Esophagus squamous epithelium (tissue), 5 donors: ENCODE data around the gene PRKCA. TPM values are rescaled to one million over a fixed set of nuclear protein-coding genes. Genes with fewer than 3 reads are reported as not detected.
"Not testable (repeated sequence)": the region's sequence is repeated elsewhere in the genome, so short reads cannot be mapped to it uniquely, and the experiment has no call there.

Experiments used
- DNase-seq: peaks from one replicate; lab custom pipeline; 2025; lab: John Stamatoyannopoulos, UW
- H3K27ac ChIP-seq, 4 donors: fragments of 200-600 bp; sonication (generic); one replicate each; pipeline ENCODE4 v1.5.1; 2016 to 2019; ENCODE audit warnings: mild to moderate bottlenecking in 1 of 4
- H3K27me3 ChIP-seq, 4 donors: fragments of 200-600 bp; sonication (generic); 1 replicate in 3 of 4; 2 replicates in 1 of 4; pipeline versions ENCODE4 v1.5.1 to v1.6.0; 2017 to 2021; ENCODE audit warnings: antibody characterized with exemption in 1 of 4
- H3K36me3 ChIP-seq, 3 donors: fragments of 200-600 bp; sonication (generic); one replicate each; pipeline ENCODE4 v1.5.1; 2016 to 2019
- H3K4me1 ChIP-seq, 3 donors: fragments of 200-600 bp; sonication (generic); one replicate each; pipeline ENCODE4 v1.5.1; 2017 to 2019
- H3K4me3 ChIP-seq, 4 donors: fragments of 200-600 bp; sonication (generic); 1 replicate in 3 of 4; 2 replicates in 1 of 4; pipeline ENCODE4 v1.5.1; 2016 to 2019; ENCODE audit warnings: mild to moderate bottlenecking in 2 of 4, moderate library complexity in 1 of 4
- H3K9me3 ChIP-seq, 3 donors: fragments of 200-600 bp; sonication (generic); one replicate each; pipeline ENCODE4 v1.5.1; 2016 to 2019
- POLR2A ChIP-seq, 4 donors: fragments of 450-650 bp; IDR thresholded peaks; one replicate each; pipeline ENCODE4 v1.6.1; 2017; ENCODE audit warnings: antibody characterized with exemption in 4 of 4, mild to moderate bottlenecking in 4 of 4, moderate library complexity in 3 of 4
- WGBS, 2 donors: methylation state at CpG; one replicate each; pipeline ENCODE4 v1.1.5; 2018; 5-methylcytosine and 5-hydroxymethylcytosine counted together
- intact Hi-C: fragments of 100-400 bp; cut with DNase I; formaldehyde crosslinking; loops from one replicate; pipeline ENCODE4 v1.15.0; 2022
- total RNA-seq, 4 donors: library from RNA; depleted of rRNA; stranded (reverse); fragments of >200 nt; gene quantifications; one replicate each; pipeline ENCODE4 v1.1.0, GENCODE V29; 2016
- TF ChIP-seq, protein P1 (sequence below), 6 experiments: fragments of 450-650 bp in 4 of 6; fragments of 200-600 bp in 2 of 6; sonication (generic) in 2 of 6; IDR thresholded peaks; one replicate each; pipeline ENCODE4 v1.5.1; 2016 to 2019; ENCODE audit warnings: antibody characterized with exemption in 6 of 6, mild to moderate bottlenecking in 4 of 6, moderate library complexity in 4 of 6
- donor health status: DM: yes; HTN: yes; CAD: no.

PRKCA gene
- total RNA-seq, 4 donors from 2014 or later: 2.4 to 9.2 (median 4.2) TPM

DNA sequence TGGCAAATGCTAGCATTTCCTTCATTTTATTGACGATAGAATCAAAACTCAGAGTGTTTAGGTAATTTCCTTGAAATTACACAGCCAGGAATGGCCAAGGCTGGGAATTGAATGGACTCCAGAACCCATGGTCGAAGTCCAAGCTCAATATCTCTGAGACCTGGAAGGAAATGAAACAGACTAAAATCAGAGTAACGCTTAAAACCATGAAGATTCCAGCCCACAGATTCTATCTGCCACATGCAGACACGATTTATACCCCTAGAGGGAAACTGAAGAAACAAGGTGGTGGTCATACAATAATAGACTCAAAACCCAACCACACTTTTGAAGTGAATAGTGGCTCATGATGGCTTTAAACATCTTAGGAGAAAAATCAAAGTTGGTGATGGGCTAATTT is 95.6 kb downstream of the PRKCA start:
- Histone ChIP-seq H3K27me3 (no peaks in the 10 kb centered on the region), H3K27ac (no peak overlapping the region), H3K9me3 (no peaks in the 10 kb centered on the region), H3K4me1 (no peaks in the 10 kb centered on the region), H3K4me3 (no peak overlapping the region), H3K36me3 (no peaks in the 10 kb centered on the region)
- WGBS, 2 donors: 62 to 84% methylated on average over 4 of the region's 4 CpGs
- TF ChIP-seq, protein P1, sequence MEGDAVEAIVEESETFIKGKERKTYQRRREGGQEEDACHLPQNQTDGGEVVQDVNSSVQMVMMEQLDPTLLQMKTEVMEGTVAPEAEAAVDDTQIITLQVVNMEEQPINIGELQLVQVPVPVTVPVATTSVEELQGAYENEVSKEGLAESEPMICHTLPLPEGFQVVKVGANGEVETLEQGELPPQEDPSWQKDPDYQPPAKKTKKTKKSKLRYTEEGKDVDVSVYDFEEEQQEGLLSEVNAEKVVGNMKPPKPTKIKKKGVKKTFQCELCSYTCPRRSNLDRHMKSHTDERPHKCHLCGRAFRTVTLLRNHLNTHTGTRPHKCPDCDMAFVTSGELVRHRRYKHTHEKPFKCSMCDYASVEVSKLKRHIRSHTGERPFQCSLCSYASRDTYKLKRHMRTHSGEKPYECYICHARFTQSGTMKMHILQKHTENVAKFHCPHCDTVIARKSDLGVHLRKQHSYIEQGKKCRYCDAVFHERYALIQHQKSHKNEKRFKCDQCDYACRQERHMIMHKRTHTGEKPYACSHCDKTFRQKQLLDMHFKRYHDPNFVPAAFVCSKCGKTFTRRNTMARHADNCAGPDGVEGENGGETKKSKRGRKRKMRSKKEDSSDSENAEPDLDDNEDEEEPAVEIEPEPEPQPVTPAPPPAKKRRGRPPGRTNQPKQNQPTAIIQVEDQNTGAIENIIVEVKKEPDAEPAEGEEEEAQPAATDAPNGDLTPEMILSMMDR (IDR thresholded peaks at IDR 0.05): no peak
- TF ChIP-seq POLR2A (IDR thresholded peaks at IDR 0.05): no peak
- no peak for DNase-seq
- intact Hi-C loops: loop anchor here (5.0 kb wide), 1 partner anchor 51 kb away; no protein-coding TSS in a partner anchor

DNA sequence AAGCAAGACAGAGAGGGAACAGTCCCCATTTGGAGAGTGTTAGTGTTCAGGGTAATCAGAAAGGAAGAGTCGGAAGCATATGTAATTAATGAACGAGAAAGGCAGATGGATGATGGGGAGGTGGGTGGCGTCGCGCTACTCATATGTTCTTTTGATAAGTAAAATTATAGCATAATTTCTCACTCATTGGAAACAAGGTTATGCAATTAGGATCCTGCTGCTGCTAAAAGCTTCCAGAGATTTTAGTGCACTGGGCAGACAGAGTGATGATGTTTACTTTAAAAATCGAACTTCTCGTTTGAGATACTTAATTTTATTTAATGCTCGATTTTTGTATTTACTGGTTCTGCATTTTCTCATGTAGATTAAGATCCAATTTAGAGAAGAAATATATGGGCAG is 96.2 kb downstream of the PRKCA start:
- Histone ChIP-seq H3K4me1 (no peaks in the 10 kb centered on the region), H3K4me3 (no peak overlapping the region), H3K9me3 (no peaks in the 10 kb centered on the region), H3K27ac (no peak overlapping the region), H3K27me3 (no peaks in the 10 kb centered on the region), H3K36me3 (no peaks in the 10 kb centered on the region)
- TF ChIP-seq, protein P1 (IDR thresholded peaks at IDR 0.05): no peak
- TF ChIP-seq POLR2A (IDR thresholded peaks at IDR 0.05): no peak
- intact Hi-C loops: loop anchor here (5.0 kb wide), 1 partner anchor 51 kb away; no protein-coding TSS in a partner anchor
- DNase-seq: no peak
- WGBS, 2 donors: 77 to 89% methylated on average over 8 of the region's 8 CpGs

DNA sequence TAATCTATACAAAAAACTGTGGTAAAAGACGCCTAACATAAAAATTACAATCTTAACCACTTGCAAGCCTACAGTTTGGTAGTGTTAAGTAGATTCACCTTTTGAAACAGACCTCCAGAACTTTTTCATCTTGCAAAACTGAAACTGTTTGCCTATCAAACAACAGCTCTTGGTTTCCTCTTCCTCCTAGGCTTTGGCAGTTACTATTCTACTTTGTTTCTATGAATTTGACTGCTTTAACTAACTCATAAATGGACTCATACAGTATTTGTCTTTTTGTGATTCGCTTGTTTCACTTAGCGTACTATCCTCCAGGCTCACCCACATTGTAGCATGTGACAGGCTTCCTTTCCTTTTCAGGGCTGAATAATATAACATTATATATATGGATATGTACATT is 97.0 kb downstream of the PRKCA start:
- Histone ChIP-seq H3K9me3 (no peaks in the 10 kb centered on the region), H3K27ac (no peak overlapping the region), H3K36me3 (no peaks in the 10 kb centered on the region), H3K27me3 (no peaks in the 10 kb centered on the region), H3K4me1 (peaks cover 0 to 7% (median 0%) of the 10 kb centered on the region in 3 donors), H3K4me3 (no peak overlapping the region)
- TF ChIP-seq, protein P1 (IDR thresholded peaks at IDR 0.05): no peak
- TF ChIP-seq POLR2A (IDR thresholded peaks at IDR 0.05): no peak
- intact Hi-C loops: loop anchor here (5.0 kb wide), 1 partner anchor 52 kb away; no protein-coding TSS in a partner anchor
- WGBS, 2 donors: 71 to 84% methylated on average over 3 of the region's 3 CpGs
- no peak for DNase-seq

DNA sequence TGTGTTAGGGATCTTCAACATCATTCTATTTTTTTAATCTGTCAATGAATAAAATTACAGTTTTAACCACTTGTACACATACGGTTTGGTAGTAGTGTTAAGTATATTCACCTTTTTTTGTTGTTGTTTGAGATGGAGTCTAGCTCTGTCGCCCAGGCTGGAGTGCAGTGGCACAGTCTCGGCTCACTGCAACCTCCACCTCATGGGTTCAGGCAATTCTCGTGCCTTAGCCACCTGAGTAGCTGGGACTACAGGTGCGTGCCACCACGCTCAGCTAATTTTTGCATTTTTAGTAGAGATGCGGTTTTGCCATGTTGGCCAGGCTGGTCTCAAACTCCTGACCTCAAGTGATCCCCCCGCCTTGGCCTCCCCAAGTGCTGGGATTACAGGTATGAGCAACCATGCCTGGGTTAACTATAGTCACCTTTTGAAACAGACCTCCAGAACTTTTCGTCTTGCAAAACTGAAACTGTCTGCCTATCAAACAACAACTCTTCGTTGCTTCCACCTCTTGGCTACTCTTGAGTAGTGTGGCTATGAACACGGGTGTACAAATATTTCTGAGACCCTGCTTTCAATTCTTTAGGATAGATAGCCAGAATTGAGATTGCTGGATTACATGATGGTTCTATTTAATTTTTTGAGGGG is 97.8 kb downstream of the PRKCA start:
- H3K27ac ChIP-seq, intact Hi-C loops, DNase-seq, H3K36me3 ChIP-seq, H3K4me3 ChIP-seq, H3K9me3 ChIP-seq, H3K27me3 ChIP-seq: not testable (repeated sequence)
- peaks cover 0 to 14% (median 0%) of the 10 kb centered on the region in 3 donors for H3K4me1 ChIP-seq
- WGBS, 2 donors: 81 to 93% methylated on average over 11 of the region's 11 CpGs

DNA sequence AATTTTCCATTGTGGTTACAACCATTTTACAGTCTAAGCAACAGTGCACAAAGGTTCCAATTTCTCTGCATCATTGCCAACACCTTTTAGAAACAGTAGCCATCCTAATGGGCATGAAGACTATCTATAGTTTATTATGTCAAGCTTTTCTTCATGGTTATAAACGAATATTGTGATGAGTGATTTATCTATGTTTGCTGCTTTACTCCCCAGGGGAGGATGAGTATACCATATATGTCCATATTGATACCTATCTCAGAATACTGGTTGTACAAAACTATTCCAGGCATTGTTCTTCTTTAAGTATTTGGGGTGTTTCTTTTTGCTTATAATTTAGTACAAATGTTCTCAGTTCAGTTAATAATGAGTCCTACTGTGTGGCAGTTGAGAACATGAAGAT is 98.3 kb downstream of the PRKCA start:
- H3K36me3 ChIP-seq: no peaks in the 10 kb centered on the region
- intact Hi-C loops: no loop called here
- TF ChIP-seq POLR2A (IDR thresholded peaks at IDR 0.05): no peak
- TF ChIP-seq, protein P1 (IDR thresholded peaks at IDR 0.05): no peak
- no peak overlapping the region for H3K4me3 ChIP-seq
- peaks cover 0 to 19% (median 0%) of the 10 kb centered on the region in 3 donors for H3K4me1 ChIP-seq
- peaks cover 0 to 4% (median 0%) of the 10 kb centered on the region in 4 donors for H3K27me3 ChIP-seq
- WGBS, 2 donors: 24 to 33% methylated on average over 1 of the region's 1 CpG
- no peak overlapping the region for H3K27ac ChIP-seq
- DNase-seq: no peak
- H3K9me3 ChIP-seq: no peaks in the 10 kb centered on the region
